HEK293 (cell line): ENCODE data around the gene PERM1.

Source experiments
- CTCF ChIA-PET: fragments of 350-600 bp; formaldehyde crosslinking; extraction: SDS; loops from one replicate; lab custom pipeline; 2021; ENCODE audit warnings: antibody characterized with exemption; lab: Yijun Ruan, JAX
- POLR2A ChIA-PET: fragments of 300-600 bp; formaldehyde crosslinking; extraction: SDS; loops from one replicate; lab custom pipeline; 2020; ENCODE audit warnings: antibody characterized with exemption, inconsistent platforms; lab: Yijun Ruan, JAX
- H3K27ac ChIP-seq: fragments of 200-500 bp; sonication (Bioruptor generic); 2 replicates; pipeline ENCODE4 v1.5.1; 2014; ENCODE audit warnings: low read depth, low read length, control low read depth, inconsistent platforms; ENCODE audit errors: extremely low read depth
- H3K36me3 ChIP-seq, 2 experiments: fragments of 200-500 bp in 1 of 2; sonication (Bioruptor generic) in 1 of 2; 1 replicate in 1 of 2; 2 replicates in 1 of 2; pipeline ENCODE4 v1.5.1; 2014 to 2017; ENCODE audit warnings: inconsistent platforms in 2 of 2, low read length in 2 of 2; ENCODE audit not compliant: control insufficient read depth in 2 of 2, insufficient read depth in 1 of 2
- H3K4me1 ChIP-seq: fragments of 200-500 bp; sonication (Bioruptor generic); 2 replicates; pipeline ENCODE4 v1.5.1; 2014; ENCODE audit warnings: mild to moderate bottlenecking, low read length, inconsistent platforms; ENCODE audit not compliant: control insufficient read depth, insufficient read depth
- H3K4me3 ChIP-seq: 2 replicates; pipeline ENCODE4 v1.5.1; 2011; ENCODE audit warnings: low read depth, mild to moderate bottlenecking, control low read depth, low read length, moderate library complexity
- H3K9me3 ChIP-seq: fragments of 200-500 bp; sonication (Bioruptor generic); 2 replicates; pipeline ENCODE4 v1.5.1; 2014; ENCODE audit warnings: low read depth, low read length, inconsistent platforms; ENCODE audit not compliant: control insufficient read depth, insufficient read depth
- BCL6B ChIP-seq: fragments of 450-650 bp; formaldehyde crosslinking; IDR thresholded peaks from 2 replicates; pipeline ENCODE4 v1.5.1; 2017; ENCODE audit warnings: missing biosample characterization, missing genetic modification characterization
- CTCF ChIP-seq: fragments of 450-650 bp; formaldehyde crosslinking; IDR thresholded peaks from 2 replicates; pipeline ENCODE4 v1.5.1; 2016; ENCODE audit warnings: missing biosample characterization, missing genetic modification characterization
- HIC1 ChIP-seq: fragments of 450-650 bp; formaldehyde crosslinking; IDR thresholded peaks from 2 replicates; pipeline ENCODE4 v1.5.1; 2016; ENCODE audit warnings: missing biosample characterization, missing genetic modification characterization
- IKZF3 ChIP-seq: fragments of 450-650 bp; IDR thresholded peaks from 2 replicates; pipeline ENCODE4 v1.5.0; 2018; ENCODE audit warnings: missing biosample characterization, mild to moderate bottlenecking, missing genetic modification characterization, moderate library complexity
- PBX3 ChIP-seq: sonication (generic); formaldehyde crosslinking; IDR thresholded peaks from 2 replicates; pipeline ENCODE4 v1.8.1; 2022; ENCODE audit warnings: mild to moderate bottlenecking, moderate library complexity, missing genetic modification reagents
- REPIN1 ChIP-seq: fragments of 450-650 bp; formaldehyde crosslinking; IDR thresholded peaks from 2 replicates; pipeline ENCODE4 v1.5.1; 2017; ENCODE audit warnings: missing biosample characterization, missing genetic modification characterization, low read depth
- REST ChIP-seq: fragments of 450-650 bp; formaldehyde crosslinking; IDR thresholded peaks from 2 replicates; pipeline ENCODE4 v1.5.1; 2016; ENCODE audit warnings: missing biosample characterization, missing genetic modification characterization
- TCF7L2 ChIP-seq: IDR thresholded peaks from 2 replicates; pipeline ENCODE4 v1.6.1; 2011; ENCODE audit warnings: low read depth, mild to moderate bottlenecking, inconsistent platforms, low read length, moderate library complexity, borderline replicate concordance
- ZBTB11 ChIP-seq: fragments of 450-650 bp; formaldehyde crosslinking; conservative IDR thresholded peaks from 2 replicates; pipeline ENCODE4 v1.5.1; 2016; ENCODE audit warnings: low read depth, missing biosample characterization, missing genetic modification characterization
- ZBTB17 ChIP-seq: fragments of 450-650 bp; formaldehyde crosslinking; IDR thresholded peaks from 2 replicates; pipeline ENCODE4 v1.5.1; 2016; ENCODE audit warnings: missing biosample characterization, missing genetic modification characterization
- ZFP37 ChIP-seq: fragments of 450-650 bp; formaldehyde crosslinking; IDR thresholded peaks from 2 replicates; pipeline ENCODE4 v1.5.1; 2016; ENCODE audit warnings: missing biosample characterization, missing genetic modification characterization
- ZNF280C ChIP-seq: fragments of 450-650 bp; formaldehyde crosslinking; IDR thresholded peaks from 2 replicates; pipeline ENCODE4 v1.5.1; 2016; ENCODE audit warnings: missing biosample characterization, missing genetic modification characterization
- ZNF449 ChIP-seq: fragments of 450-650 bp; formaldehyde crosslinking; IDR thresholded peaks from 2 replicates; pipeline ENCODE4 v1.5.1; 2017; ENCODE audit warnings: missing biosample characterization, mild to moderate bottlenecking, missing genetic modification characterization, moderate library complexity
- ZNF501 ChIP-seq: fragments of 450-650 bp; formaldehyde crosslinking; IDR thresholded peaks from 2 replicates; pipeline ENCODE4 v1.5.1; 2016; ENCODE audit warnings: missing biosample characterization, missing genetic modification characterization
- ZNF600 ChIP-seq: fragments of 450-650 bp; formaldehyde crosslinking; IDR thresholded peaks from 2 replicates; pipeline ENCODE4 v1.5.1; 2016; ENCODE audit warnings: missing biosample characterization, missing genetic modification characterization
- ZNF621 ChIP-seq: fragments of 450-650 bp; formaldehyde crosslinking; IDR thresholded peaks from 2 replicates; pipeline ENCODE4 v1.5.1; 2017; ENCODE audit warnings: missing biosample characterization, missing genetic modification characterization

PERM1 gene

GRCh38 chr1:1004780-1005697 lies 23.1 kb upstream of the PERM1 start (continued):
- TF ChIP-seq REPIN1 (no peak), ZNF449 (no peak), ZBTB11 (tag by site-specific recombination) (no peak), PBX3 (CRISPR knock-in tag) (no peak), ZNF280C (no peak), REST (peak; percentile 23; the same call in 1 of the 2 replicates), ZNF501 (tag by site-specific recombination) (no peak)
- TF ChIP-seq, all 188 proteins: peak for 19

- POLR2A ChIA-PET = no interaction called here
- CTCF ChIA-PET = interaction anchor here (0.6 kb wide), 1 partner anchor 267 kb away, joined by 3 read pairs; no protein-coding TSS in a partner anchor
- no peaks in the 10 kb centered on the region for H3K4me1 ChIP-seq
- H3K36me3 ChIP-seq = peaks cover 3 to 19% of the 10 kb centered on the region in 2 experiments; a peak in 2 of 3 replicates
- no peaks in the 10 kb centered on the region for H3K9me3 ChIP-seq
- no peak overlapping the region for H3K27ac ChIP-seq
- H3K4me3 ChIP-seq = no peak overlapping the region
- TF ChIP-seq ZNF600 (tag by site-specific recombination) = peak; percentile 56
- no peak for TF ChIP-seq BCL6B (tag by site-specific recombination)
- no peak for TF ChIP-seq ZNF621
- TF ChIP-seq ZFP37 (tag by site-specific recombination) = 0 out of 2 replicates have a peak, but pooled peaks have one; percentile 23
- TF ChIP-seq HIC1 (tag by site-specific recombination) = peak; percentile 55; the same call in 1 of the 2 replicates
- TF ChIP-seq CTCF (tag by site-specific recombination) = no peak
- TF ChIP-seq TCF7L2 = no peak
- TF ChIP-seq IKZF3 = peak; percentile 48; the same call in 1 of the 2 replicates
- peak; percentile 67 for TF ChIP-seq ZBTB17
Observed at GRCh38 chr1:1004420-1004779, 22.5 kb upstream of the PERM1 start.
